HL-60/S4 treated with phorbol 12-myristate 13-acetate at 8.2 ng/mL for 4 days and 3 days (cell line): ENCODE measurements around the gene DPP6.
"Not testable (repeated sequence)": the region's sequence is repeated elsewhere in the genome, so short reads cannot be mapped to it uniquely, and the experiment has no call there.

Source experiments
- in situ Hi-C: fragments of 300-500 bp; cut with MboI; formaldehyde crosslinking; loops from 2 replicates; pipeline ENCODE4 v1.15.0; 2022; ENCODE audit warnings: low sequenced_read_pairs

Gene DPP6

GRCh38 chr7:154914308-154914995 is 862.3 kb downstream of the DPP6 start:
- in situ Hi-C loops: loop anchor here (25.0 kb wide), 1 partner anchor 423 kb away; no protein-coding TSS in a partner anchor

- in situ Hi-C loops: loop anchor here (25.0 kb wide), 1 partner anchor 422 kb away; no protein-coding TSS in a partner anchor
Observed at GRCh38 chr7:154914996-154915380, 862.8 kb downstream of the DPP6 start.

GRCh38 chr7:154915600-154915999 is 863.4 kb downstream of the DPP6 start:
- in situ Hi-C loops: loop anchor here (25.0 kb wide), 1 partner anchor 422 kb away; no protein-coding TSS in a partner anchor

- in situ Hi-C loops: loop anchor here (25.0 kb wide), 1 partner anchor 421 kb away; no protein-coding TSS in a partner anchor
Observed at GRCh38 chr7:154916381-154916780, 864.2 kb downstream of the DPP6 start.

GRCh38 chr7:154916856-154917807 is 864.9 kb downstream of the DPP6 start:
- in situ Hi-C loops: loop anchor here (25.0 kb wide), 1 partner anchor 420 kb away; no protein-coding TSS in a partner anchor

GRCh38 chr7:154917808-154918160 is 865.6 kb downstream of the DPP6 start:
- in situ Hi-C loops: loop anchor here (25.0 kb wide), 1 partner anchor 420 kb away; no protein-coding TSS in a partner anchor

GRCh38 chr7:154918266-154918665 is 866.1 kb downstream of the DPP6 start:
- in situ Hi-C loops: loop anchor here (25.0 kb wide), 1 partner anchor 419 kb away; no protein-coding TSS in a partner anchor

GRCh38 chr7:154918741-154919140 is 866.5 kb downstream of the DPP6 start:
- in situ Hi-C loops: loop anchor here (25.0 kb wide), 1 partner anchor 419 kb away; no protein-coding TSS in a partner anchor

- in situ Hi-C loops: loop anchor here (25.0 kb wide), 1 partner anchor 418 kb away; no protein-coding TSS in a partner anchor
Observed at GRCh38 chr7:154919344-154920225, 867.4 kb downstream of the DPP6 start.

- in situ Hi-C loops: loop anchor here (25.0 kb wide), 1 partner anchor 415 kb away; no protein-coding TSS in a partner anchor
Observed at GRCh38 chr7:154922472-154922871, 870.3 kb downstream of the DPP6 start.

- in situ Hi-C loops: no loop called here
Observed at GRCh38 chr7:154927624-154928125, 875.5 kb downstream of the DPP6 start.

GRCh38 chr7:154928136-154929005 is 876.2 kb downstream of the DPP6 start:
- in situ Hi-C loops: no loop called here

- in situ Hi-C loops: no loop called here
Observed at GRCh38 chr7:154929006-154929726, 877.0 kb downstream of the DPP6 start.

GRCh38 chr7:154931906-154932305 is 879.7 kb downstream of the DPP6 start:
- in situ Hi-C loops: no loop called here

GRCh38 chr7:154934353-154934952 is 882.3 kb downstream of the DPP6 start:
- in situ Hi-C loops: not testable (repeated sequence)

- in situ Hi-C loops: no loop called here
Observed at GRCh38 chr7:154937837-154938236, 885.6 kb downstream of the DPP6 start.

- in situ Hi-C loops: no loop called here
Observed at GRCh38 chr7:154942691-154943090, 890.5 kb downstream of the DPP6 start.
